ENCODE results near the gene GRIK2.

GRCh38 chr6:101484781-101485180 lies 91.3 kb downstream of the GRIK2 start:
- TF ChIP-seq CTCF (IDR thresholded peaks at IDR 0.05) (no peak), POLR2AphosphoS5 (IDR thresholded peaks at IDR 0.05) (no peak), POLR2A (IDR thresholded peaks at IDR 0.05) (no peak)
